Kidney (tissue), 14 donors: ENCODE results near the gene USP40. TPM values are rescaled to one million over a fixed set of nuclear protein-coding genes. Genes with fewer than 3 reads are reported as not detected.

Experiments used
- DNase-seq, 5 donors: peaks; one replicate each; pipeline ENCODE4 v3.0.0-alpha.2; 2013 to 2020
- FAIRE-seq: peaks from 2 replicates; lab custom pipeline; 2012; peaks lifted over from hg19 to GRCh38; lab: Jason Lieb, UNC
- H3K27ac ChIP-seq, 2 donors: one replicate each; pipeline ENCODE4 v1.7.0; 2013; ENCODE audit warnings: low read depth in 2 of 2, low read length in 2 of 2, inconsistent platforms in 1 of 2
- H3K27me3 ChIP-seq: one replicate; pipeline ENCODE4 v1.7.1; 2013; ENCODE audit warnings: low read length, inconsistent platforms; ENCODE audit not compliant: control insufficient read depth, insufficient read depth
- H3K36me3 ChIP-seq, 3 donors: one replicate each; pipeline versions ENCODE4 v1.7.0 to v1.7.1; 2013; ENCODE audit warnings: low read length in 3 of 3, control low read depth in 1 of 3, inconsistent platforms in 1 of 3; ENCODE audit not compliant: insufficient read depth in 3 of 3, control insufficient read depth in 2 of 3
- H3K4me1 ChIP-seq, 3 donors: one replicate each; pipeline versions ENCODE4 v1.7.0 to v1.7.1; 2013; ENCODE audit warnings: low read length in 3 of 3, inconsistent platforms in 1 of 3, low read depth in 1 of 3; ENCODE audit not compliant: control insufficient read depth in 2 of 3, insufficient read depth in 2 of 3
- H3K4me3 ChIP-seq, 3 donors: one replicate each; pipeline versions ENCODE4 v1.7.0 to v1.8.1; 2013; ENCODE audit warnings: low read length in 3 of 3, control low read depth in 1 of 3, inconsistent platforms in 1 of 3
- H3K9ac ChIP-seq, 3 donors: one replicate each; pipeline versions ENCODE4 v1.7.0 to v1.7.1; 2013; ENCODE audit warnings: low read length in 3 of 3, control low read depth in 1 of 3, inconsistent platforms in 1 of 3
- H3K9me3 ChIP-seq, 3 donors: one replicate each; pipeline versions ENCODE4 v1.7.0 to v1.7.1; 2013; ENCODE audit warnings: low read length in 3 of 3, control low read depth in 1 of 3, inconsistent platforms in 1 of 3; ENCODE audit not compliant: control insufficient read depth in 2 of 3, insufficient read depth in 1 of 3
- intact Hi-C: fragments of 100-400 bp; cut with DNase I; formaldehyde crosslinking; loops from one replicate; pipeline ENCODE4 v1.11.1; 2022
- polyA plus RNA-seq: library from polyadenylated mRNA; stranded (reverse); fragments of 350-450 nt; fragmentation: Illumina TruSeq; extraction: RNeasy Lipid Tissue Mini Kit (QIAGEN cat#74804); gene quantifications from one replicate; pipeline ENCODE4 v1.2.3, GENCODE V29; 2014; ENCODE audit warnings: low read depth, low replicate concordance; ENCODE audit not compliant: insufficient read depth
- total RNA-seq: library from RNA; stranded (reverse); fragmentation: NEBNext Ultra II Directional; extraction: Animal tissue kit (Norgen Biotek cat#: 25700); gene quantifications from one replicate; pipeline ENCODE4 v1.2.1, GENCODE V29; 2021
- TF ChIP-seq, protein P1 (sequence below): IDR thresholded peaks from 3 replicates; pipeline ENCODE4 v1.5.1; 2012; ENCODE audit warnings: mild to moderate bottlenecking, moderate library complexity, borderline replicate concordance; ENCODE audit not compliant: insufficient read depth; ENCODE audit errors: extremely low read depth
- donor health status: control.
- donor health status: control.
- donor health status: control.
- donor health status: control.
- donor health status: control.
- donor health status: DM: yes; HTN: yes; CAD: no.
- donor health status: Normal renal cell carcinoma (clear cell type).

Gene USP40
- total and polyA plus RNA-seq, 2 donors from 2014 or later, result 28.5 to 51.6 TPM

DNA sequence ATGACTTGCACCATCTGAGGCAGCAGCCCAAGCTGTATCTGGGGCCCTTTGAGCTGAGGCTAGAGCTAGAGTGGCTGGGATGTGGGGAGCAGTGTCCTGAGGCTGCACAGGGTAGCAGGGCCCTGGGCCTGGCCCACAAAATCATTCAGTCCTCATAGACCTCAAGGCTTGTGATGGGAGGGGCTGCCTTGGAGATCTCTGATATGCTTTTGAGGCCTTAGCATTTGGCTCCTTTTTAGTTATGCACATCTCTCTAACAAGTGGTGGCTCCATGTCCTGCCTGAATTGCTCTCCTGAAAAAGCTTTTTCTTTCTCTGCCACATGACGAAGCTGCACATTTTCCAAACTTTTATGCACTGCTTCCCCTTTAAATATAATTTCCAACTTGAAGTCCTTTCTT, 39.1 kb upstream of the USP40 start:
- TF ChIP-seq, protein P1, sequence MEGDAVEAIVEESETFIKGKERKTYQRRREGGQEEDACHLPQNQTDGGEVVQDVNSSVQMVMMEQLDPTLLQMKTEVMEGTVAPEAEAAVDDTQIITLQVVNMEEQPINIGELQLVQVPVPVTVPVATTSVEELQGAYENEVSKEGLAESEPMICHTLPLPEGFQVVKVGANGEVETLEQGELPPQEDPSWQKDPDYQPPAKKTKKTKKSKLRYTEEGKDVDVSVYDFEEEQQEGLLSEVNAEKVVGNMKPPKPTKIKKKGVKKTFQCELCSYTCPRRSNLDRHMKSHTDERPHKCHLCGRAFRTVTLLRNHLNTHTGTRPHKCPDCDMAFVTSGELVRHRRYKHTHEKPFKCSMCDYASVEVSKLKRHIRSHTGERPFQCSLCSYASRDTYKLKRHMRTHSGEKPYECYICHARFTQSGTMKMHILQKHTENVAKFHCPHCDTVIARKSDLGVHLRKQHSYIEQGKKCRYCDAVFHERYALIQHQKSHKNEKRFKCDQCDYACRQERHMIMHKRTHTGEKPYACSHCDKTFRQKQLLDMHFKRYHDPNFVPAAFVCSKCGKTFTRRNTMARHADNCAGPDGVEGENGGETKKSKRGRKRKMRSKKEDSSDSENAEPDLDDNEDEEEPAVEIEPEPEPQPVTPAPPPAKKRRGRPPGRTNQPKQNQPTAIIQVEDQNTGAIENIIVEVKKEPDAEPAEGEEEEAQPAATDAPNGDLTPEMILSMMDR, result no peak
- H3K9ac ChIP-seq, result no peak overlapping the region
- no peak overlapping the region for H3K4me3 ChIP-seq
- H3K4me1 ChIP-seq, result peaks cover 0 to 2% (median 0%) of the 10 kb centered on the region in 3 donors
- no peak for FAIRE-seq
- no peak overlapping the region for H3K27ac ChIP-seq
- DNase-seq, result no peak
- no peaks in the 10 kb centered on the region for H3K27me3 ChIP-seq
- peaks cover 0 to 4% (median 0%) of the 10 kb centered on the region in 3 donors for H3K9me3 ChIP-seq
- H3K36me3 ChIP-seq, result no peaks in the 10 kb centered on the region
- intact Hi-C loops, result no loop called here

DNA sequence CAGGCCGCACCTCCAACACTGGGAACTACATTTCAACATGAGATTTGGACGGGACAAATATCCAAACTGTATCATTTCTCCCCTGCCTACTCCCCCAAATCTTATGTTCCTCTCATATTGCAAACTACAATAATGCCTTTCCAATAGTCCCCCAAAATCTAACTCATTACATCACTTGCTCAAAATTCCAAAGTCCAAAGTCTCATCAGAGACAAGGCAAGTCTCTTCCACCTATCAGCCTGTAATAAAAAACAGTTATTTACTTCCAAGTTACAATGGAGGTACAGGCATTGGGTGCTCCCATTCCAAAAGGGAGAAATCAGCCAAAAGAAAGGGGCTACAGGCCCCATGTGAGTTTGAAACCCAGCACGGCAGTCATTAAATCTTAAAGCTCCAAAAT, 38.2 kb upstream of the USP40 start:
- FAIRE-seq, result no peak
- no peak for DNase-seq
- H3K4me3 ChIP-seq, result no peak overlapping the region
- no peaks in the 10 kb centered on the region for H3K27me3 ChIP-seq
- intact Hi-C loops, result no loop called here
- H3K9me3 ChIP-seq, result no peaks in the 10 kb centered on the region
- no peak overlapping the region for H3K9ac ChIP-seq
- no peaks in the 10 kb centered on the region for H3K36me3 ChIP-seq
- TF ChIP-seq, protein P1, result no peak
- no peak overlapping the region for H3K27ac ChIP-seq
- peaks cover 0 to 2% (median 0%) of the 10 kb centered on the region in 3 donors for H3K4me1 ChIP-seq

DNA sequence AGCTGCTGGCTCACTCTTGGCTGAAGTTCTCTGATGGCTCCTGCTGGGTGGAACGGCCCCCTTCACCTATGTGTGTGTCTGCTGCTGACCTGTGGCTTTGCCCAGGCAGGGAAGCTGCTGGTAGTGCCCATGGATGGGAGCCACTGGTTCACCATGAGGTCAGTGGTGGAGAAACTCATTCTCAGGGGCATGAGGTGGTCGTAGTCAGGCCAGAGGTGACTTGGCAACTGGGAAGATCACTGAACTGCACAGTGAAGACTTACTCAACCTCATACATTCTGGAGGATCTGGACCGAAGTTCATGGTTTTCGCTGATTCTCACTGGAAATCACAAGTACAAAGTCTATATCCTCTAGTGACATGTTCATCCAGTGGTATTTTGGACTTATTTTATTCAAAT, 36.9 kb upstream of the USP40 start:
- H3K36me3 ChIP-seq, result no peaks in the 10 kb centered on the region
- H3K9me3 ChIP-seq, result no peaks in the 10 kb centered on the region
- FAIRE-seq (no peak), DNase-seq (no peak)
- TF ChIP-seq, protein P1, result no peak
- H3K4me1 ChIP-seq, result peaks cover 0 to 5% (median 3%) of the 10 kb centered on the region in 3 donors
- no peak overlapping the region for H3K4me3 ChIP-seq
- H3K9ac ChIP-seq, result no peak overlapping the region
- intact Hi-C loops, result no loop called here
- no peaks in the 10 kb centered on the region for H3K27me3 ChIP-seq
- peak overlapping the region; percentile 28 to 39 for H3K27ac ChIP-seq

DNA sequence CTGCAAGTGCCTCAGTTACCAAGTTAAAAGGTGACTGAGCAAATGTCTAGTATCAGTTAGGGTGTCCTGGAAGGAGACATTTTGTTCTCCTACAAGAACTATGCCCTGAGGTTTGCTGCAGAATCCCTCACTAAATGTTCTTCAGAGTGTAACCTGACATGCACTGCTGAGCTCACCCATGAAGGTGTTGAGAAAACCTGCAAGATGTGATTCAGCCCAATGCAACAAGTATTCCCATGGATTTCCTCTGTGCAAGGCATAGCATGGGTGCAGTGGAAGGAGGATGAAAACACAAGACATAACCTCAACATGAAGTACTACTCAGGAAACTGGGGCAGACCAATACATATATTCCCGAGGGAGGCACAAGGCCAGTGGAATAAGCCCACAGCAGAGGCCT, 35.5 kb upstream of the USP40 start:
- TF ChIP-seq, protein P1, result no peak
- Histone ChIP-seq H3K4me3 (no peak overlapping the region), H3K36me3 (no peaks in the 10 kb centered on the region), H3K9ac (no peak overlapping the region), H3K9me3 (no peaks in the 10 kb centered on the region), H3K27ac (peak overlapping the region; percentile 32 to 46), H3K27me3 (no peaks in the 10 kb centered on the region), H3K4me1 (peaks cover 5 to 6% (median 6%) of the 10 kb centered on the region in 3 donors)
- intact Hi-C loops, result no loop called here
- FAIRE-seq, result no peak
- DNase-seq, result no peak
